ENCODE measurements around the gene C3orf38. TPM values are rescaled to one million over a fixed set of nuclear protein-coding genes. Genes with fewer than 3 reads are reported as not detected.

The C3orf38 gene
- total and polyA plus RNA-seq, 9 donors = 7.2 to 25.8 (median 22.1) TPM

GRCh38 chr3:88152841-88153240, 3.1 kb downstream of the C3orf38 start:
- intact Hi-C loops (cut with DNase I) = no loop called here
- no peak for DNase-seq
- no peaks in the 10 kb centered on the region for H3K27me3 ChIP-seq
- H3K4me3 ChIP-seq = no peak overlapping the region
- TF ChIP-seq POLR2A (IDR thresholded peaks at IDR 0.05) (no peak), CTCF (IDR thresholded peaks at IDR 0.05) (no peak), EP300 (IDR thresholded peaks at IDR 0.05) (no peak)
- H3K9me3 ChIP-seq = no peaks in the 10 kb centered on the region
- H3K4me1 ChIP-seq (ENCODE audit: insufficient read depth) = peaks cover 4% of the 10 kb centered on the region
- no peaks in the 10 kb centered on the region for H3K36me3 ChIP-seq
- WGBS, 3 donors = 77 to 82% (median 80%) methylated on average over 2 of the region's 2 CpGs
- no peak overlapping the region for H3K27ac ChIP-seq

GRCh38 chr3:88166419-88166971, 16.7 kb downstream of the C3orf38 start:
- H3K4me1 ChIP-seq (ENCODE audit: insufficient read depth) = no peaks in the 10 kb centered on the region
- H3K9me3 ChIP-seq = no peaks in the 10 kb centered on the region
- DNase-seq = no peak
- no peaks in the 10 kb centered on the region for H3K36me3 ChIP-seq
- H3K27me3 ChIP-seq = no peaks in the 10 kb centered on the region
- no peak overlapping the region for H3K27ac ChIP-seq
- H3K4me3 ChIP-seq = no peak overlapping the region
- intact Hi-C loops (cut with DNase I) = no loop called here
- WGBS, 3 donors = 93 to 97% (median 97%) methylated on average over 2 of the region's 2 CpGs
- TF ChIP-seq CTCF (IDR thresholded peaks at IDR 0.05) (no peak), POLR2A (IDR thresholded peaks at IDR 0.05) (no peak)

GRCh38 chr3:88167173-88167572, 17.4 kb downstream of the C3orf38 start:
- intact Hi-C loops (cut with DNase I) = no loop called here

GRCh38 chr3:88167704-88168103, 17.9 kb downstream of the C3orf38 start:
- TF ChIP-seq CTCF (IDR thresholded peaks at IDR 0.05) (no peak), POLR2A (IDR thresholded peaks at IDR 0.05) (no peak)
- Histone ChIP-seq H3K4me1 (ENCODE audit: insufficient read depth) (no peaks in the 10 kb centered on the region), H3K36me3 (no peaks in the 10 kb centered on the region), H3K9me3 (no peaks in the 10 kb centered on the region), H3K27ac (no peak overlapping the region), H3K27me3 (no peaks in the 10 kb centered on the region), H3K4me3 (no peak overlapping the region)
- WGBS, 3 donors = 91 to 97% (median 91%) methylated on average over 2 of the region's 2 CpGs
- intact Hi-C loops (cut with DNase I) = no loop called here
- DNase-seq = no peak

More at GRCh38 chr3:88167173-88167572, 17.4 kb downstream of the C3orf38 start:
- Histone ChIP-seq H3K4me1 (ENCODE audit: insufficient read depth) (no peaks in the 10 kb centered on the region), H3K9me3 (no peaks in the 10 kb centered on the region), H3K4me3 (no peak overlapping the region), H3K27ac (no peak overlapping the region), H3K27me3 (no peaks in the 10 kb centered on the region), H3K36me3 (no peaks in the 10 kb centered on the region)
- TF ChIP-seq CTCF (IDR thresholded peaks at IDR 0.05) (no peak), POLR2A (IDR thresholded peaks at IDR 0.05) (no peak)
- no peak for DNase-seq
- WGBS, 3 donors = 96 to 99% (median 98%) methylated on average over 6 of the region's 6 CpGs
